Chondrocyte (in vitro differentiated cells): ENCODE results near the gene MEGF10. TPM values are rescaled to one million over a fixed set of nuclear protein-coding genes. Genes with fewer than 3 reads are reported as not detected.

Experiments used
- DNase-seq: peaks from one replicate; pipeline ENCODE4 v3.0.0; 2021; ENCODE audit warnings: mixed read lengths, low spot score
- H3K27ac Mint-ChIP-seq: one replicate; pipeline ENCODE4 v1.8.0; 2021; ENCODE audit warnings: mild to moderate bottlenecking, moderate library complexity, mixed read lengths; ENCODE audit not compliant: unreplicated experiment
- H3K27me3 Mint-ChIP-seq: 2 replicates; pipeline ENCODE4 v1.8.0; 2021; ENCODE audit warnings: low read depth, mixed read lengths
- H3K36me3 Mint-ChIP-seq: 2 replicates; pipeline ENCODE4 v1.8.0; 2021; ENCODE audit warnings: low read depth, mixed read lengths
- H3K4me1 Mint-ChIP-seq: 2 replicates; pipeline ENCODE4 v1.8.0; 2021; ENCODE audit warnings: low read depth, mild to moderate bottlenecking, mixed read lengths
- H3K4me3 Mint-ChIP-seq: one replicate; pipeline ENCODE4 v1.8.0; 2021; ENCODE audit warnings: mild to moderate bottlenecking, moderate library complexity, mixed read lengths; ENCODE audit not compliant: unreplicated experiment
- H3K9me3 Mint-ChIP-seq: 2 replicates; pipeline ENCODE4 v1.8.0; 2021; ENCODE audit warnings: low read depth, mixed read lengths
- total RNA-seq: library from RNA; stranded (reverse); gene quantifications from 3 replicates; pipeline ENCODE4 v1.2.1, GENCODE V29; 2021
- TF ChIP-seq, protein P1 (sequence below): fragments of 200-600 bp; sonication (generic); IDR thresholded peaks from 2 replicates; pipeline ENCODE4 v1.5.0; 2021; ENCODE audit warnings: antibody characterized with exemption, mild to moderate bottlenecking, moderate library complexity

The MEGF10 gene
- total RNA-seq, 1 donor from 2014 or later = 6.6 TPM

DNA sequence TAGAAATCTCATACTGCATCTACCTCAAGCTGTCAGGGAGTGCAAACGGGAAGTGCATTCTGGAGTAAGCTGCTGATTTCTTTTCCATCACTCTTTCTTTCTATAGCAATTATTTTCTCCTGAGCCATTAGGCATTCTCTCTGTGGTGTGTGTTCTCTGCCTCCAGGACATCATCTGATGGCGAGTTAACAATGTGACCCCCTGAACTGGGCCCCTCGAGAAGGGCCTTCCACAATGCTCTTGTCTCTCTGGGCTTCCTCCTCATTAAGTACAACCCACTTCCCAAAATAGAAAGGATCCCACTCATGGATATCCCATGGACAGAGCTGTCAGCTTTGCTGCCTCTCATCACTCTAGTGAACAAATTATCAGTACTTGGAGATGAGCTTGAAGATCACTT is 130.2 kb downstream of the MEGF10 start:
- peaks cover 10% of the 10 kb centered on the region for H3K4me1 Mint-ChIP-seq
- H3K9me3 Mint-ChIP-seq = no peaks in the 10 kb centered on the region
- H3K27me3 Mint-ChIP-seq = no peaks in the 10 kb centered on the region
- H3K36me3 Mint-ChIP-seq = peaks cover 5% of the 10 kb centered on the region
- H3K27ac Mint-ChIP-seq = no peak overlapping the region
- TF ChIP-seq, protein P1, sequence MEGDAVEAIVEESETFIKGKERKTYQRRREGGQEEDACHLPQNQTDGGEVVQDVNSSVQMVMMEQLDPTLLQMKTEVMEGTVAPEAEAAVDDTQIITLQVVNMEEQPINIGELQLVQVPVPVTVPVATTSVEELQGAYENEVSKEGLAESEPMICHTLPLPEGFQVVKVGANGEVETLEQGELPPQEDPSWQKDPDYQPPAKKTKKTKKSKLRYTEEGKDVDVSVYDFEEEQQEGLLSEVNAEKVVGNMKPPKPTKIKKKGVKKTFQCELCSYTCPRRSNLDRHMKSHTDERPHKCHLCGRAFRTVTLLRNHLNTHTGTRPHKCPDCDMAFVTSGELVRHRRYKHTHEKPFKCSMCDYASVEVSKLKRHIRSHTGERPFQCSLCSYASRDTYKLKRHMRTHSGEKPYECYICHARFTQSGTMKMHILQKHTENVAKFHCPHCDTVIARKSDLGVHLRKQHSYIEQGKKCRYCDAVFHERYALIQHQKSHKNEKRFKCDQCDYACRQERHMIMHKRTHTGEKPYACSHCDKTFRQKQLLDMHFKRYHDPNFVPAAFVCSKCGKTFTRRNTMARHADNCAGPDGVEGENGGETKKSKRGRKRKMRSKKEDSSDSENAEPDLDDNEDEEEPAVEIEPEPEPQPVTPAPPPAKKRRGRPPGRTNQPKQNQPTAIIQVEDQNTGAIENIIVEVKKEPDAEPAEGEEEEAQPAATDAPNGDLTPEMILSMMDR = no peak
- no peak for DNase-seq
- no peak overlapping the region for H3K4me3 Mint-ChIP-seq

DNA sequence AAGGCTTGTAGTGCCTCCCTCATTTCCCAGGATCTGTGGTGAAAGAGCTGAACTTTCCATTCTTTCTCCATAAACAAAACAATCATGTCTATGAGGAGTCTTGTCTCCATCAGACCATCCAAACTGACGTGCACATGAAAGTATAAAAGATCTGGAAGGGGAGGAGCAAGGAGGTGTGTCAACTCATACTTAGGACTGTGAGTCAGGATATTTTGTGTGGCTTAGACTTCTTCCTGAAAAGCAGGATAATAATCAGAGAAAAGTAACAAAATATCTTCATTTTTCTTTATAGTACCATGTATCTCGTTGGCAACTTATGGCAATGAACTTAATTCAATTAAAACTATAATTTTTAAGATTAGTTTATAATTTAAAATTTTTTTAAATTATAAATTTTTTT is 130.9 kb downstream of the MEGF10 start:
- H3K4me1 Mint-ChIP-seq = peaks cover 10% of the 10 kb centered on the region
- peaks cover 6% of the 10 kb centered on the region for H3K36me3 Mint-ChIP-seq
- no peak overlapping the region for H3K4me3 Mint-ChIP-seq
- no peak for DNase-seq
- H3K27ac Mint-ChIP-seq = no peak overlapping the region
- H3K9me3 Mint-ChIP-seq = no peaks in the 10 kb centered on the region
- no peaks in the 10 kb centered on the region for H3K27me3 Mint-ChIP-seq
- TF ChIP-seq, protein P1 = no peak

DNA sequence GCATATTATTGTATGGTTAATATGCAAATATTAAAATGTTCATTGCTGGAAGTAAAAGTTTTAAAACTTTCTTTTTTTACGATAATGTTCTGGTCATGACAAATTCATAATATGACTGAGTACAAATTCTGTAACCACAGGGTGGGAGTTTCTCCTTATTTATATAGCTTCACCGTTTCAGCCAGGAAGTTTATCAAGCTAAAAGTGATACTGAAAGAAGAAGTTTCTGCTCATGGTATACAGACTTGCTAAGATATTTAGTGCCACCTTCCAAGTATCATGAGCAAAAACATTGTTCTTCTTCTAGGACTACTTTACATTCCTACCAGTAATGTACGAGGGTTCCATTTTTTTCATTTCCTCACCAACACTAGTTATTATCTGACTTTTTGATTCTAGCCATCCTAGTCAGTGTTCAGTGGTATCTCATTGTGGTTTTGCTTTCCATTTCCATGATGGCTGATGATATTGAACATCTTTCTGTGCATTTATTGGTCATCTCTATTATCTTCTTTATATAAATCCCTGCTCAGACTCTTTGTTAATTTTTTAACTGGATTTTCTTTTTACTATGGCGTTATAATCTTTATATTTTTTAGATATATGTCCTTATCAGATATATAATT is 132.7 kb downstream of the MEGF10 start:
- TF ChIP-seq, protein P1 = no peak
- no peak overlapping the region for H3K27ac Mint-ChIP-seq
- no peaks in the 10 kb centered on the region for H3K27me3 Mint-ChIP-seq
- H3K36me3 Mint-ChIP-seq = peaks cover 6% of the 10 kb centered on the region
- H3K9me3 Mint-ChIP-seq = no peaks in the 10 kb centered on the region
- no peak for DNase-seq
- H3K4me1 Mint-ChIP-seq = peaks cover 10% of the 10 kb centered on the region
- H3K4me3 Mint-ChIP-seq = no peak overlapping the region

DNA sequence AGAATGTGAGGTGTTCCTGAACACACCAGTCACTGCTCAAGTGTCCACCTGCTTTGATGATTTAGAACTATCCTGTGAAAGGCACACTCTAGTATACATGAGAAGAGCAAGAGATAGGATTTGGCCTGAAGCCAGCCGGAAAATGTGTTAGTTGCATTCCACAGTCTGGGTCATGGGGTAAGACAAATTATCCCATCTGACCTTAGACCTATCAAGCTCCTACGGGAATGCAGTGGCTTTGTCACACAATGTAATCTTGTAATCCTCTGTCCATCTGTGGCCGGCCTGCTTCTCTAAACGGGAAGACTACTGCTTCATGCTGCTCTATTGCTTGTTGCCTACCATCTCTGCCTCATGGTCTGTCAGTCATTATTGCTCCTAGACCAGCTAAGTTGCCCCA is 134.4 kb downstream of the MEGF10 start:
- H3K4me1 Mint-ChIP-seq = peaks cover 13% of the 10 kb centered on the region
- TF ChIP-seq, protein P1 = no peak
- no peak overlapping the region for H3K27ac Mint-ChIP-seq
- no peak overlapping the region for H3K4me3 Mint-ChIP-seq
- DNase-seq = no peak
- no peaks in the 10 kb centered on the region for H3K27me3 Mint-ChIP-seq
- no peaks in the 10 kb centered on the region for H3K9me3 Mint-ChIP-seq
- H3K36me3 Mint-ChIP-seq = peaks cover 6% of the 10 kb centered on the region

DNA sequence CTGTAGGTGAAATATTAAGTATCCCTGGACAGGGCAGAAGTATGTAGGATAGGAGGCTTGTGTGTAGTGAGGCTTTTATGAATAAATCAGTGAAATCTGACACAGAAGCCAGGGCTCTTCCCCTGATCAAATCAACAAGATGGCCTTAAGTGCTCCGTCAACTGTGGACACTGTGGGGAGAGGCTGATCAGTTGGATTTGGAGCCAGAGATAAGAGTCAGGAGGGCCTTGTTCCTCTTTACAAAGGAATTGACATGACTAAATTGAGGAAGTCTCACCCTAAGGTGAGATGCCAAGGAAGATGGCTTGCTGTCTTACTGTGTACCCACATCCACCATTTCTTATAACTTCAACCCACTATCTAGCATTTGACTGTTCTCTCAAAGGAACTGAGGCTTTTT is 135.3 kb downstream of the MEGF10 start:
- TF ChIP-seq, protein P1 = no peak
- Mint-ChIP-seq H3K4me3 (no peak overlapping the region), H3K4me1 (peaks cover 19% of the 10 kb centered on the region), H3K27me3 (no peaks in the 10 kb centered on the region), H3K9me3 (no peaks in the 10 kb centered on the region), H3K36me3 (peaks cover 5% of the 10 kb centered on the region), H3K27ac (no peak overlapping the region)
- DNase-seq = no peak
